ES-I3 (cell line): ENCODE results near the gene CD83.

Experiments
- H3K36me3 ChIP-seq: 2 replicates; pipeline ENCODE4 v1.6.1; 2013; ENCODE audit warnings: mild to moderate bottlenecking, low read length, control low read depth, moderate library complexity; ENCODE audit not compliant: insufficient read depth
- H3K4me1 ChIP-seq: 2 replicates; pipeline ENCODE4 v1.6.1; 2013; ENCODE audit warnings: mild to moderate bottlenecking, control low read depth, low read length; ENCODE audit not compliant: insufficient read depth
- H3K9ac ChIP-seq: 2 replicates; pipeline ENCODE4 v1.6.1; 2013; ENCODE audit warnings: low read depth, mild to moderate bottlenecking, low read length, moderate library complexity
- H3K9me3 ChIP-seq: 2 replicates; pipeline ENCODE4 v1.6.1; 2013; ENCODE audit warnings: mild to moderate bottlenecking, low read length, moderate library complexity; ENCODE audit not compliant: control insufficient read depth, insufficient read depth

CD83 gene

GRCh38 chr6:14102383-14102782, 15.2 kb upstream of the CD83 start:
- Histone ChIP-seq H3K9me3 (peaks cover 10% of the 10 kb centered on the region), H3K36me3 (no peaks in the 10 kb centered on the region), H3K4me1 (no peaks in the 10 kb centered on the region; the same call in 1 of the 2 replicates), H3K9ac (no peak overlapping the region)

GRCh38 chr6:14105547-14105946, 12.0 kb upstream of the CD83 start:
- H3K9ac ChIP-seq = no peak overlapping the region
- H3K9me3 ChIP-seq = peaks cover 13% of the 10 kb centered on the region
- no peaks in the 10 kb centered on the region for H3K36me3 ChIP-seq
- no peaks in the 10 kb centered on the region; the same call in 1 of the 2 replicates for H3K4me1 ChIP-seq

- Histone ChIP-seq H3K9ac (no peak overlapping the region), H3K4me1 (no peaks in the 10 kb centered on the region; the same call in 1 of the 2 replicates), H3K9me3 (peaks cover 13% of the 10 kb centered on the region), H3K36me3 (no peaks in the 10 kb centered on the region)
Measured at GRCh38 chr6:14107000-14107399, 10.6 kb upstream of the CD83 start.

- no peaks in the 10 kb centered on the region for H3K36me3 ChIP-seq
- no peaks in the 10 kb centered on the region; the same call in 1 of the 2 replicates for H3K4me1 ChIP-seq
- peaks cover 13% of the 10 kb centered on the region for H3K9me3 ChIP-seq
- H3K9ac ChIP-seq = no peak overlapping the region
Measured at GRCh38 chr6:14107711-14108494, 9.7 kb upstream of the CD83 start.

- peaks cover 13% of the 10 kb centered on the region for H3K9me3 ChIP-seq
- H3K9ac ChIP-seq = no peak overlapping the region
- H3K36me3 ChIP-seq = no peaks in the 10 kb centered on the region
- H3K4me1 ChIP-seq = no peaks in the 10 kb centered on the region; the same call in 1 of the 2 replicates
Measured at GRCh38 chr6:14108571-14109410, 8.8 kb upstream of the CD83 start.

- H3K9me3 ChIP-seq = peaks cover 13% of the 10 kb centered on the region
- H3K9ac ChIP-seq = no peak overlapping the region
- no peaks in the 10 kb centered on the region; the same call in 1 of the 2 replicates for H3K4me1 ChIP-seq
Measured at GRCh38 chr6:14109411-14109826, 8.2 kb upstream of the CD83 start.

GRCh38 chr6:14110001-14110818, 7.4 kb upstream of the CD83 start:
- Histone ChIP-seq H3K36me3 (no peaks in the 10 kb centered on the region), H3K9me3 (peaks cover 13% of the 10 kb centered on the region), H3K4me1 (no peaks in the 10 kb centered on the region), H3K9ac (no peak overlapping the region)

More at GRCh38 chr6:14109411-14109826, 8.2 kb upstream of the CD83 start:
- no peaks in the 10 kb centered on the region for H3K36me3 ChIP-seq

- H3K36me3 ChIP-seq = no peaks in the 10 kb centered on the region
- H3K9me3 ChIP-seq = no peaks in the 10 kb centered on the region
- no peaks in the 10 kb centered on the region for H3K4me1 ChIP-seq
- no peak overlapping the region for H3K9ac ChIP-seq
Measured at GRCh38 chr6:14113976-14114375, 3.6 kb upstream of the CD83 start.

GRCh38 chr6:14118091-14118439, 493 bp downstream of the CD83 start:
- H3K36me3 ChIP-seq = no peaks in the 10 kb centered on the region
- H3K9me3 ChIP-seq = no peaks in the 10 kb centered on the region
- peak overlapping the region; percentile 87 for H3K9ac ChIP-seq
- no peaks in the 10 kb centered on the region for H3K4me1 ChIP-seq

GRCh38 chr6:14118446-14118845, 874 bp downstream of the CD83 start:
- Histone ChIP-seq H3K9ac (peak overlapping the region; percentile 87; the same call in 1 of the 2 replicates), H3K9me3 (no peaks in the 10 kb centered on the region), H3K36me3 (no peaks in the 10 kb centered on the region), H3K4me1 (no peaks in the 10 kb centered on the region)

GRCh38 chr6:14119784-14120183, 2.2 kb downstream of the CD83 start:
- Histone ChIP-seq H3K36me3 (no peaks in the 10 kb centered on the region), H3K9me3 (no peaks in the 10 kb centered on the region), H3K9ac (no peak overlapping the region), H3K4me1 (no peaks in the 10 kb centered on the region)

GRCh38 chr6:14120546-14120945, 3.0 kb downstream of the CD83 start:
- H3K36me3 ChIP-seq = no peaks in the 10 kb centered on the region
- H3K9me3 ChIP-seq = no peaks in the 10 kb centered on the region
- no peak overlapping the region for H3K9ac ChIP-seq
- no peaks in the 10 kb centered on the region for H3K4me1 ChIP-seq

- no peaks in the 10 kb centered on the region for H3K4me1 ChIP-seq
- no peaks in the 10 kb centered on the region for H3K9me3 ChIP-seq
- no peak overlapping the region for H3K9ac ChIP-seq
- H3K36me3 ChIP-seq = no peaks in the 10 kb centered on the region
Measured at GRCh38 chr6:14121936-14122344, 4.4 kb downstream of the CD83 start.
